ENCODE measurements around the gene NMUR1. TPM values are rescaled to one million over a fixed set of nuclear protein-coding genes. Genes with fewer than 3 reads are reported as not detected.

The NMUR1 gene
- total RNA-seq, 4 donors from 2014 or later, result 0.41 to 0.67 TPM; not detected in 2

DNA sequence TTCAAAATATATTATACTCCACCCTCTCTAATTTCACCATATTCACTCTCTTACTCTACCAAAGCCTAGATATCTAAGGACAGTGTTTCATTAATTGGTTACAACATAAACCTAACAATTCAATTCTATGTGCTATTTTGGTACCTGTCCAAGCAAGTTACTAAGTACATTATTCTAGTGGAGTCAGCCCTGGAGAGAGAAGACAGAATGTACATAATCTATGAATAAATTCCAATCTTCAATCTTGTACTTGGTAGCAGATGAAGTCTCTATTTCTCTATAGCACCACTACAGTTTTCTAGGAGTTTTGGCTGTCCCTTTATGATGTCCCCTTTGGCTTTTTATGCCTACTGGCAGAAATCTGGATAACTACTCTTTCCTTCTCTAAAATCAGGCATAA lies 27.6 kb downstream of the NMUR1 start:
- Histone ChIP-seq H3K9me3 (no peaks in the 10 kb centered on the region), H3K36me3 (no peaks in the 10 kb centered on the region), H3K27me3 (no peaks in the 10 kb centered on the region), H3K4me1 (no peaks in the 10 kb centered on the region), H3K4me3 (no peak overlapping the region), H3K27ac (no peak overlapping the region)
- DNase-seq, result no peak
- intact Hi-C loops (cut with DNase I; ENCODE audit: low total_unique reads), result no loop called here
- TF ChIP-seq CTCF (IDR thresholded peaks at IDR 0.05) (no peak), POLR2A (IDR thresholded peaks at IDR 0.05) (no peak)

DNA sequence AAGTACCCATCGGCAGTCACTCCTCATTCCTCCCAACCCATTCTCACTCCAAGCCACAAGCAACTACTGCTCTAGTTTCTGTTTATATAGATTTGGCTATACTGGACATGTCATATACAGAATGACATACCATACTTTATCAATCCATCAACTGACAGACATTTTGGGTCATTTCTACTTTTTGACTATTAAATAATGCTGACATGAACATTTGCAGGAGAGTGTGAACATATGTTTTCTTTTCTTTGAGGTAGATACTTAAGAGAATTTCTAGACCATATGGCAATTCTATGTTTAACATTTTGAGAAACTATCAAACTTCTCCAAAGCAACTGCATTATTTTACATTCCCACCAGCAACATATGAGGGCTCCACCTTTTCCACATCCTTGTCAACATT lies 32.6 kb downstream of the NMUR1 start:
- H3K4me1 ChIP-seq, result no peaks in the 10 kb centered on the region
- H3K4me3 ChIP-seq, result no peak overlapping the region
- H3K36me3 ChIP-seq, result no peaks in the 10 kb centered on the region
- intact Hi-C loops (cut with DNase I; ENCODE audit: low total_unique reads), result no loop called here
- no peaks in the 10 kb centered on the region for H3K9me3 ChIP-seq
- no peaks in the 10 kb centered on the region for H3K27me3 ChIP-seq
- TF ChIP-seq CTCF (IDR thresholded peaks at IDR 0.05) (no peak), POLR2A (IDR thresholded peaks at IDR 0.05) (no peak)
- no peak overlapping the region for H3K27ac ChIP-seq
- no peak for DNase-seq

DNA sequence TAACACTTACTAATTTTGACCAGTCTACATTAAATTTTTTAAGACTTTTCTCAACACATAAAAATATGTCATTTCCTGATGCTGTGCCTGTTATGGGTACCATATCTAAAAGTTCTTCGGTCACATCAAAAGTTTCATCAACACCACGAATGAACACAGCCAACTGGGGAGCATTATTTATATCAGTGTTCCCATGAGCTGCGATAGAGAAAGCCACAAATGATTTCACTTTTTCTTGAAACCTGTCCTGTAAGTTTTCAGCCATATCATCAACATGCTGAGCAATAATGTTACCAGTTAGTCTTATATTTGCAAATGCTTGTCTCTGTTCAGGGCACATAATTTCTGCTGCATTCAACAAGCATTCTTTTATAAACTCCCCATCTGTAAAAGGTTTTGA lies 35.6 kb downstream of the NMUR1 start:
- intact Hi-C loops (cut with DNase I; ENCODE audit: low total_unique reads), result no loop called here
- Histone ChIP-seq H3K4me3 (no peak overlapping the region), H3K4me1 (no peaks in the 10 kb centered on the region), H3K9me3 (no peaks in the 10 kb centered on the region), H3K27ac (no peak overlapping the region), H3K27me3 (no peaks in the 10 kb centered on the region), H3K36me3 (no peaks in the 10 kb centered on the region)
- no peak for DNase-seq
- no peak for TF ChIP-seq CTCF (IDR thresholded peaks at IDR 0.05)
- TF ChIP-seq POLR2A (IDR thresholded peaks at IDR 0.05), result no peak

DNA sequence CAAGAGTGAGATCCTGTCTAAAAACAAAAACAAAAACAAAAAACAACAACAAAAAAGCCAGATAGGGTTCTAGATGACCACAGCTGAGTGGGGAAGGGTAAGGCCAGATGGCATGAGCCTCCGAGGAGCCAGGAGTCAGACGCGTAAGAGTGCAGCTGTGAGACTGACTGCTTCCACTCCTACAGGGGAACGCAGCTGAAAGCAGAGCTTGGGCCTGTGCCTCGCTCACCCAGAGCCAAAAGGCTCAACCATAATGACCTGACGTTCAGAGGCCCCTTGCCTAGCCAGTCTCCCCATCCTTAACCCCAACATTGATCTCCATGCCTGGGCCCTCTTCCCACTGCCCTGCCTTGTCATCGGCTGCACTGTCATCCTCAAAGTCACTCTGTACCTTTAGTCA lies 39.4 kb downstream of the NMUR1 start:
- TF ChIP-seq CTCF (IDR thresholded peaks at IDR 0.05), result no peak
- TF ChIP-seq POLR2A (IDR thresholded peaks at IDR 0.05), result no peak
- no peaks in the 10 kb centered on the region for H3K36me3 ChIP-seq
- H3K27me3 ChIP-seq, result no peaks in the 10 kb centered on the region
- H3K9me3 ChIP-seq, result no peaks in the 10 kb centered on the region
- no peak overlapping the region for H3K27ac ChIP-seq
- no peak for DNase-seq
- H3K4me1 ChIP-seq, result no peaks in the 10 kb centered on the region
- intact Hi-C loops (cut with DNase I; ENCODE audit: low total_unique reads), result no loop called here
- H3K4me3 ChIP-seq, result no peak overlapping the region

GRCh38 chr2:231489990-231490389 lies 40.3 kb downstream of the NMUR1 start:
- intact Hi-C loops (cut with DNase I; ENCODE audit: low total_unique reads), result loop anchor here (10.0 kb wide), 1 partner anchor 65 kb away; no protein-coding TSS in a partner anchor
- Histone ChIP-seq H3K36me3 (no peaks in the 10 kb centered on the region), H3K27ac (no peak overlapping the region), H3K9me3 (no peaks in the 10 kb centered on the region), H3K27me3 (no peaks in the 10 kb centered on the region), H3K4me3 (no peak overlapping the region), H3K4me1 (no peaks in the 10 kb centered on the region)
- no peak for TF ChIP-seq POLR2A (IDR thresholded peaks at IDR 0.05)
- no peak for DNase-seq

- no peak overlapping the region for H3K4me3 ChIP-seq
- no peak overlapping the region for H3K27ac ChIP-seq
- no peak for TF ChIP-seq POLR2A (IDR thresholded peaks at IDR 0.05)
- no peak for TF ChIP-seq CTCF (IDR thresholded peaks at IDR 0.05)
- H3K36me3 ChIP-seq, result no peaks in the 10 kb centered on the region
- H3K9me3 ChIP-seq, result no peaks in the 10 kb centered on the region
- H3K27me3 ChIP-seq, result no peaks in the 10 kb centered on the region
- no peaks in the 10 kb centered on the region for H3K4me1 ChIP-seq
- DNase-seq, result no peak
- intact Hi-C loops (cut with DNase I; ENCODE audit: low total_unique reads), result loop anchor here (10.0 kb wide), 1 partner anchor 66 kb away; no protein-coding TSS in a partner anchor
Measured at GRCh38 chr2:231488331-231488730, 41.9 kb downstream of the NMUR1 start.

All from uterus (tissue), 4 donors.